K562 (cell line): ENCODE data around the gene SLC12A3. TPM values are rescaled to one million over a fixed set of nuclear protein-coding genes. Genes with fewer than 3 reads are reported as not detected.

Experiments
- BMI1 ChIP-seq: fragments of 150-350 bp; IDR thresholded peaks from 2 replicates; pipeline ENCODE4 v1.6.1; 2014; ENCODE audit warnings: low read length
- CSDE1 ChIP-seq, 2 experiments: fragments of 450-650 bp; IDR thresholded peaks; 2 replicates each; pipeline ENCODE4 v1.6.1; 2016; ENCODE audit warnings: mild to moderate bottlenecking in 1 of 2
- ELF4 ChIP-seq: fragments of 450-650 bp; formaldehyde crosslinking; IDR thresholded peaks from 2 replicates; pipeline ENCODE4 v1.4.0; 2022; ENCODE audit warnings: missing genetic modification characterization
- FOXK1 ChIP-seq: sonication (generic); formaldehyde crosslinking; IDR thresholded peaks from 2 replicates; pipeline ENCODE4 v1.8.0; 2022; ENCODE audit warnings: missing genetic modification reagents, mild to moderate bottlenecking, borderline replicate concordance
- HEY1 ChIP-seq: fragments of 250-450 bp; sonication (Bioruptor Pico); IDR thresholded peaks from 2 replicates; pipeline ENCODE4 v1.5.0; 2020; ENCODE audit warnings: mild to moderate bottlenecking, moderate library complexity, borderline replicate concordance
- HNRNPL ChIP-seq: fragments of 200-400 bp; formaldehyde crosslinking; IDR thresholded peaks from 2 replicates; pipeline ENCODE4 v1.6.1; 2017; ENCODE audit warnings: low read depth, mild to moderate bottlenecking, low read length
- HNRNPLL ChIP-seq: fragments of 200-400 bp; formaldehyde crosslinking; IDR thresholded peaks from 2 replicates; pipeline ENCODE4 v1.6.1; 2017; ENCODE audit warnings: low read length, low read depth, mild to moderate bottlenecking; ENCODE audit not compliant: poor library complexity, severe bottlenecking
- KLF13 ChIP-seq: fragments of 450-650 bp; IDR thresholded peaks from 2 replicates; pipeline ENCODE4 v1.6.1; 2016; ENCODE audit warnings: missing genetic modification characterization, low read depth, mild to moderate bottlenecking, missing compliant biosample characterization, moderate library complexity, borderline replicate concordance
- LARP7 ChIP-seq: fragments of 450-650 bp; IDR thresholded peaks from 2 replicates; pipeline ENCODE4 v1.6.1; 2016
- LEF1 ChIP-seq: fragments of 450-650 bp; IDR thresholded peaks from 2 replicates; pipeline ENCODE4 v1.6.1; 2016; ENCODE audit warnings: mild to moderate bottlenecking
- PCBP2 ChIP-seq: fragments of 200-400 bp; formaldehyde crosslinking; IDR thresholded peaks from 2 replicates; pipeline ENCODE4 v1.6.1; 2018; ENCODE audit warnings: low read length, low read depth, mild to moderate bottlenecking, moderate library complexity; ENCODE audit not compliant: poor library complexity, severe bottlenecking
- POLR2AphosphoS2 ChIP-seq: IDR thresholded peaks from 2 replicates; pipeline ENCODE4 v1.6.1; 2012; ENCODE audit warnings: low read length, improper control_type of control experiment
- POLR2AphosphoS5 ChIP-seq: IDR thresholded peaks from 2 replicates; pipeline ENCODE4 v1.6.1; 2011; ENCODE audit warnings: mild to moderate bottlenecking, low read depth, low read length, moderate library complexity; ENCODE audit not compliant: control insufficient read depth, insufficient read depth
- POLR2B ChIP-seq: fragments of 450-650 bp; IDR thresholded peaks from 2 replicates; pipeline ENCODE4 v1.6.1; 2018; ENCODE audit warnings: low read depth; ENCODE audit not compliant: partially characterized antibody
- PTTG1 ChIP-seq: fragments of 450-650 bp; IDR thresholded peaks from 2 replicates; pipeline ENCODE4 v1.6.1; 2016; ENCODE audit warnings: low read depth, mild to moderate bottlenecking, missing genetic modification characterization, missing compliant biosample characterization
- SAFB ChIP-seq: fragments of 200-400 bp; formaldehyde crosslinking; IDR thresholded peaks from 2 replicates; pipeline ENCODE4 v1.6.1; 2017; ENCODE audit warnings: low read depth, low read length, borderline replicate concordance
- TBP ChIP-seq: optimal IDR thresholded peaks from 2 replicates; pipeline ENCODE3; 2011; ENCODE audit warnings: low read depth, low read length, improper control_type of control experiment
- TFAM ChIP-seq: fragments of 250-450 bp; sonication (Bioruptor Pico); conservative IDR thresholded peaks from 2 replicates; pipeline ENCODE4 v1.5.0; 2021; ENCODE audit warnings: mild to moderate bottlenecking, moderate library complexity
- ZFX ChIP-seq: sonication (generic); formaldehyde crosslinking; IDR thresholded peaks from 2 replicates; pipeline ENCODE4 v1.8.0; 2022; ENCODE audit warnings: mild to moderate bottlenecking, missing genetic modification reagents, moderate library complexity
- ZNF184 ChIP-seq: sonication (generic); formaldehyde crosslinking; IDR thresholded peaks from 2 replicates; pipeline ENCODE4 v1.5.0; 2020; ENCODE audit warnings: missing genetic modification reagents
- ZNF77 ChIP-seq: fragments of 250-450 bp; sonication (Bioruptor Pico); IDR thresholded peaks from 2 replicates; pipeline ENCODE4 v1.5.0; 2020
- polyA plus RNA-seq, 8 experiments: library from polyadenylated mRNA; depleted of rRNA in 4 of 8; stranded (reverse) in 5 of 8; unstranded in 3 of 8; fragments of >200 nt; fragmentation: Nextera tagmentation in 2 of 8; fragmentation: Illumina TruSeq in 1 of 8; extraction: Ambion mirVana in 2 of 8; extraction: Trizol in 1 of 8; gene quantifications; 2 replicates each; pipeline versions ENCODE4 v1.2.1 to v1.2.3, GENCODE V29; 2011 to 2014; ENCODE audit warnings: inconsistent platforms in 1 of 8, missing spikeins in 1 of 8
- total RNA-seq, 7 experiments: library from RNA; depleted of rRNA in 6 of 7; stranded (reverse); fragments of >200 nt in 6 of 7; fragmentation: Illumina TruSeq in 2 of 7; extraction: Trizol in 2 of 7; gene quantifications; 2 replicates each; pipeline versions ENCODE4 v1.2.1 to v1.2.3, GENCODE V29; 2011 to 2021; ENCODE audit warnings: low replicate concordance in 1 of 7
- TF ChIP-seq, protein P1 (sequence below): fragments of 450-650 bp; IDR thresholded peaks from 2 replicates; pipeline ENCODE4 v1.6.1; 2016
- TF ChIP-seq, protein P2 (sequence below): fragments of 200-800 bp; sonication (Bioruptor generic); IDR thresholded peaks from 2 replicates; pipeline ENCODE4 v1.6.1; 2017; ENCODE audit warnings: missing genetic modification characterization, missing compliant biosample characterization
- TF ChIP-seq, protein P3 (sequence below), 2 experiments: fragments of 450-650 bp in 1 of 2; sonication (generic) in 1 of 2; formaldehyde crosslinking; conservative IDR thresholded peaks; 2 replicates each; pipeline versions ENCODE4 v1.4.0 to v1.8.1; 2020 to 2022; ENCODE audit warnings: mild to moderate bottlenecking in 1 of 2, missing genetic modification reagents in 1 of 2
- TF ChIP-seq, protein P4 (sequence below): fragments of 250-450 bp; sonication (Bioruptor Pico); IDR thresholded peaks from 2 replicates; pipeline ENCODE4 v1.4.0; 2020; ENCODE audit warnings: mild to moderate bottlenecking, moderate library complexity

SLC12A3 gene
- total and polyA plus RNA-seq, 9 of the 15 experiments (the other 6 are each of a cell fraction or from before 2014, with no cell fraction given), result not detected

DNA sequence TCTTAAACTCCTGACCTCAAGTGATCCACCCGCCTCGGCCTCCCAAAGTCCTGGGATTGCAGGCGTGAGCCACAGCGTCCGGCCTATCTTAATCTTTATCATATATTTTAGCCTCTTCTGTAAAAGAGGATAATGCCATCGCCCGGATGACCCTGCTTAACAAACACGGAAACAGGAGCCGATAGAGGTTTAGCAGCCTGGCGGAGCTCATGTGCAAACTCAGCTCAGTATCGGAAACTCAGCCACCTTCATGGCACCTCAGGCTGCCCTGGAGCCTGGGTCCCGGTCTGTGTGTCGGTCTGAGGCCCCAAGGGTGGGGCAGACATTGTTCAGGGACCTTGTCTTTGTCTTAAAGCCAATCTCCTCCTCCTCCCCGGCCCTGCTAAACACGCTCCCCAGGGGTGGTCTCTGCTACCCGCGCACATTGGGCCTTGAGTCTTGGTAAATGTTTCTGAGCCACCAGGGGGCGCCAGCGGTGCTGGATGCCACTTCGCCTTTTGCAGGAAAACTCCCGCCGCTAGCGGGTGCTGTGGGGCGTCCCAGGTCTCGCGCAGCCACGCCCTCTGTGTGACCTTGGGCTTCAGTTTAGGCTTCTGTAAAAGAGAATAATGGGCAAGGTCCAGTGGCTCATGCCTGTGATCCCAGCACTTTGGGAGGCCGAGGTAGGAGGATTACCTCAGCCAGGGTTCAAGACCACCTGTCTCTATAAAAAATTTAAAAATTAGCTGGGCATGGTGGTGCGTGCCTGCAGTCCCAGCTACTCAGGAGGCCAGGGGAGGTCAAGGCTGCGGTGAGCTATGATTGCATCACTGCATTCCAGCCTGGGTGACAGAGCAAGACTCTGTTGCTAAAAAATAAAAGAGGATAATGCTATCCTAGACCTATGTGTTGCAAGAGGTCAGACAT lies 99.5 kb downstream of the SLC12A3 start (continued):
- TF ChIP-seq, protein P1, sequence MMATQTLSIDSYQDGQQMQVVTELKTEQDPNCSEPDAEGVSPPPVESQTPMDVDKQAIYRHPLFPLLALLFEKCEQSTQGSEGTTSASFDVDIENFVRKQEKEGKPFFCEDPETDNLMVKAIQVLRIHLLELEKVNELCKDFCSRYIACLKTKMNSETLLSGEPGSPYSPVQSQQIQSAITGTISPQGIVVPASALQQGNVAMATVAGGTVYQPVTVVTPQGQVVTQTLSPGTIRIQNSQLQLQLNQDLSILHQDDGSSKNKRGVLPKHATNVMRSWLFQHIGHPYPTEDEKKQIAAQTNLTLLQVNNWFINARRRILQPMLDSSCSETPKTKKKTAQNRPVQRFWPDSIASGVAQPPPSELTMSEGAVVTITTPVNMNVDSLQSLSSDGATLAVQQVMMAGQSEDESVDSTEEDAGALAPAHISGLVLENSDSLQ, result no peak
- no peak for TF ChIP-seq ZNF77
- TF ChIP-seq, protein P2, sequence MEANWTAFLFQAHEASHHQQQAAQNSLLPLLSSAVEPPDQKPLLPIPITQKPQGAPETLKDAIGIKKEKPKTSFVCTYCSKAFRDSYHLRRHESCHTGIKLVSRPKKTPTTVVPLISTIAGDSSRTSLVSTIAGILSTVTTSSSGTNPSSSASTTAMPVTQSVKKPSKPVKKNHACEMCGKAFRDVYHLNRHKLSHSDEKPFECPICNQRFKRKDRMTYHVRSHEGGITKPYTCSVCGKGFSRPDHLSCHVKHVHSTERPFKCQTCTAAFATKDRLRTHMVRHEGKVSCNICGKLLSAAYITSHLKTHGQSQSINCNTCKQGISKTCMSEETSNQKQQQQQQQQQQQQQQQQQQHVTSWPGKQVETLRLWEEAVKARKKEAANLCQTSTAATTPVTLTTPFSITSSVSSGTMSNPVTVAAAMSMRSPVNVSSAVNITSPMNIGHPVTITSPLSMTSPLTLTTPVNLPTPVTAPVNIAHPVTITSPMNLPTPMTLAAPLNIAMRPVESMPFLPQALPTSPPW (CRISPR knock-in tag), result no peak
- TF ChIP-seq LARP7, result no peak
- TF ChIP-seq KLF13 (tag), result peak; percentile 84; the same call in 1 of the 2 replicates
- no peak for TF ChIP-seq HNRNPLL
- TF ChIP-seq BMI1, result no peak
- no peak for TF ChIP-seq HEY1
- TF ChIP-seq CSDE1 (IDR thresholded peaks at IDR 0.05), result no peak
- TF ChIP-seq LEF1, result 0 out of 2 replicates have a peak, but pooled peaks have one; percentile 37
- no peak for TF ChIP-seq POLR2AphosphoS5
- no peak for TF ChIP-seq POLR2B
- peak; percentile 27; the same call in 1 of the 2 replicates for TF ChIP-seq FOXK1 (CRISPR knock-in tag)
- TF ChIP-seq TFAM (CRISPR knock-in tag), result no peak
- TF ChIP-seq ZFX (CRISPR knock-in tag), result no peak
- TF ChIP-seq SAFB, result no peak
- no peak for TF ChIP-seq TBP
- no peak for TF ChIP-seq POLR2AphosphoS2
- no peak for TF ChIP-seq ELF4 (CRISPR knock-in tag)
- TF ChIP-seq, protein P3, sequence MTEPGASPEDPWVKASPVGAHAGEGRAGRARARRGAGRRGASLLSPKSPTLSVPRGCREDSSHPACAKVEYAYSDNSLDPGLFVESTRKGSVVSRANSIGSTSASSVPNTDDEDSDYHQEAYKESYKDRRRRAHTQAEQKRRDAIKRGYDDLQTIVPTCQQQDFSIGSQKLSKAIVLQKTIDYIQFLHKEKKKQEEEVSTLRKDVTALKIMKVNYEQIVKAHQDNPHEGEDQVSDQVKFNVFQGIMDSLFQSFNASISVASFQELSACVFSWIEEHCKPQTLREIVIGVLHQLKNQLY (CRISPR knock-in tag; conservative IDR thresholded peaks at IDR 0.05), result no peak
- no peak for TF ChIP-seq HNRNPL
- TF ChIP-seq, protein P4, sequence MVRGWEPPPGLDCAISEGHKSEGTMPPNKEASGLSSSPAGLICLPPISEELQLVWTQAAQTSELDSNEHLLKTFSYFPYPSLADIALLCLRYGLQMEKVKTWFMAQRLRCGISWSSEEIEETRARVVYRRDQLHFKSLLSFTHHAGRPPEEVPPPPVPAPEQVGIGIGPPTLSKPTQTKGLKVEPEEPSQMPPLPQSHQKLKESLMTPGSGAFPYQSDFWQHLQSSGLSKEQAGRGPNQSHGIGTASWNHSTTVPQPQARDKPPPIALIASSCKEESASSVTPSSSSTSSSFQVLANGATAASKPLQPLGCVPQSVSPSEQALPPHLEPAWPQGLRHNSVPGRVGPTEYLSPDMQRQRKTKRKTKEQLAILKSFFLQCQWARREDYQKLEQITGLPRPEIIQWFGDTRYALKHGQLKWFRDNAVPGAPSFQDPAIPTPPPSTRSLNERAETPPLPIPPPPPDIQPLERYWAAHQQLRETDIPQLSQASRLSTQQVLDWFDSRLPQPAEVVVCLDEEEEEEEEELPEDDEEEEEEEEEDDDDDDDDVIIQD, result no peak
- no peak for TF ChIP-seq PCBP2
- no peak for TF ChIP-seq ZNF184
- no peak for TF ChIP-seq PTTG1 (tag)
